ENCODE results near the gene SERPINB4. TPM values are rescaled to one million over a fixed set of nuclear protein-coding genes. Genes with fewer than 3 reads are reported as not detected.
"Not testable (repeated sequence)": the region's sequence is repeated elsewhere in the genome, so short reads cannot be mapped to it uniquely, and the experiment has no call there.

Gene SERPINB4
- not detected in 2 replicates for total RNA-seq

GRCh38 chr18:63644142-63644541 lies at the start of gene SERPINB4:
Gene SERPINB4 (minus strand): TSS chr18:63644256. CDS start chr18:63643577, 679 bp downstream.
- DNase-seq: not testable (repeated sequence)

DNA sequence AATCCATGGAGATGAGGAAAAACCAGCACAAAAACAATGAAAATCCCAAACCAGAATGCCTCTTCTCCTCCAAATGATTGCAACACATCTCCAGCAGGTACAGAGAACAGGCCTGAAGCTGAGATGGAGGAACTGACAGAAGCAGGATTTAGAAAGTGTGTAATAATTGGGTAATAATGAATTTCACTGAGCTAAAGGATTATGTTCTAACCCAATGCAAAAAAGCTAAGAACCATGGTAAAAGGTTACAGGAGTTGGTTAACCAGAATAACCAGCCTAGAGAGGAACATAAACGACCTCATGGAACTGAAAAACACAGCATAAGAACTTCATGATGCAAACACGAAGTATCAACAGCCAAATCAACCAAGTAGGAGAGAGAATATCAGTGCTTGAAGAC lies 45.0 kb upstream of the SERPINB4 start:
- DNase-seq: no peak

- DNase-seq: no peak
Observed at GRCh38 chr18:63686871-63687270, 42.8 kb upstream of the SERPINB4 start.

GRCh38 chr18:63684718-63685117 lies 40.7 kb upstream of the SERPINB4 start:
- no peak for DNase-seq

- DNase-seq: no peak
Observed at GRCh38 chr18:63683890-63684289, 39.8 kb upstream of the SERPINB4 start.

- no peak for DNase-seq
Observed at GRCh38 chr18:63683152-63683551, 39.1 kb upstream of the SERPINB4 start.

- no peak for DNase-seq
Observed at GRCh38 chr18:63681449-63682340, 37.6 kb upstream of the SERPINB4 start.

- no peak for DNase-seq
Observed at GRCh38 chr18:63679820-63680606, 36.0 kb upstream of the SERPINB4 start.

DNA sequence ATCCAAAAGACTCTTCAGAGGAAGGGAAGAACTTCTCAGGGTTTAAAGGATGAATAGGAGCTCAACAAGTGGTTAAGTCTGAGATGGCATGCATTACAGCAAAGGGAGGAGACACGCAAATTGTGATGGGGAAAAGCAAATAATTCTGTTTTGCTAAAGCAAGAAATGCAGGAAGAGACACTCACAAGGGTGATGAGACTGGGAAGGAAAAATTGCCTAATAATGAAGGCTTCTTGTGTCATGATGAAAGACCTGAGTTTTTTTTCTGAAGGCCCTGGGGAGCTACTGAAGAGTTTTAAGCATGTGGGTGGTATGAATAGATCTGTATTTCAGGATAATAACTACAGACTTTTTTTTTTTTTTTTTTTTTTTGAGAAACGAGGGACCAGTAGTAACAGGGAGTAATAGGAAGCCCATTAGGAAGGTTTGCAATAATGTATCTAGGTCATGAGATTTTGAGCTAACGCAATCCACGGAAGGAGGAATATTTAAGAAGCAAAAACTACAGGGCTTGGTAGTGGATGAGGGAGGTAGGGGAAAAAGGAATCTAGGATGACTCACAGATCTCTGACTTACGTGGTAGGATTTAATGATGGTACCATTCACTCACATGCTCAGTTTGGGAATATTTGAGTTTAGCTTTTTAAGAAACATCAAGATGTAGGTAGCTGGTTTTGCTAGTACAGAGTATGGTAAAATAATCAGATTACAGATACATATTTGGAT lies 33.6 kb upstream of the SERPINB4 start:
- no peak for DNase-seq

GRCh38 chr18:63676526-63677323 lies 32.7 kb upstream of the SERPINB4 start:
- DNase-seq: no peak

- no peak for DNase-seq
Observed at GRCh38 chr18:63664571-63664970, 20.5 kb upstream of the SERPINB4 start.

GRCh38 chr18:63661750-63662149 lies 17.7 kb upstream of the SERPINB4 start, which contains the start of gene SERPINB3:
Gene SERPINB3 (minus strand): TSS chr18:63661893. CDS start chr18:63661216, 677 bp downstream.
- DNase-seq: not testable (repeated sequence)

- not testable (repeated sequence) for DNase-seq
Observed at GRCh38 chr18:63658920-63659319, 14.9 kb upstream of the SERPINB4 start.

DNA sequence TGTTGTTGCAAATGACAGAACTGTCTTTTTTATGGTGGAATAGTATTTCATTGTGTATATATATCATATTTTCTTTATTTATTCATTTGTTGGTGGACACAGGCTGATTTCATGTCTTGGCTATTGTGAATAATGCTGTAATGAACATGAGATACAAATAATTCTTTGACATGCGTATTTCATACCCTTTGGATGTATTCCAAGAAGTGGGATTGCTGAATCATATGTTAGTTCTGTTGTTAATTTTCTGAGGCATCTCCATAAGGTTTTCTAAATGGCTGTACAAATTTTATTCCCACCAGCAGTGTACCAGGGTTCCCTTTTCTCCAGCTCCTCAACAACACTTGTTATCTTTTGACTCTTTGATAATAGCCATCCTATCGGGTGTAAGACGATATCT lies 6.2 kb upstream of the SERPINB4 start:
- not testable (repeated sequence) for DNase-seq

- no peak for DNase-seq
Observed at GRCh38 chr18:63648241-63648640, 4.2 kb upstream of the SERPINB4 start.

DNA sequence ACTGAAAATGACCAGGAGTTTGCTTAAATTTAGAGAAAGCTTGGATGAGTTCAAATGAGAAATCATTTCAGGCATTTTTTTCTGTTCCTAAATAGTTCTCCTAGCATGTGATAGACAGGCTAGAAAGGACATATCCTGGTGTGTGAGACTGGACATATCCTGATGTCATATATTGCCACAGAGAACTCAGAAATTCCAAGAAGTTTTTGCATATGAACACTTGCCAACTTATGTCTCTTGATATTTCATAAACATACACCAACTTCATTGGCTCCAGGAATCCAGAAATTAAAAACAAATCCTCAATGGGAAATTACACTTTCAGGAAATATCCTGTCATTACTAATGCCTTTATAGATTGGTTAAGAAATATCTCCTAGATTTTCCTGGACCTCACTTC lies 2.9 kb upstream of the SERPINB4 start:
- no peak for DNase-seq

DNA sequence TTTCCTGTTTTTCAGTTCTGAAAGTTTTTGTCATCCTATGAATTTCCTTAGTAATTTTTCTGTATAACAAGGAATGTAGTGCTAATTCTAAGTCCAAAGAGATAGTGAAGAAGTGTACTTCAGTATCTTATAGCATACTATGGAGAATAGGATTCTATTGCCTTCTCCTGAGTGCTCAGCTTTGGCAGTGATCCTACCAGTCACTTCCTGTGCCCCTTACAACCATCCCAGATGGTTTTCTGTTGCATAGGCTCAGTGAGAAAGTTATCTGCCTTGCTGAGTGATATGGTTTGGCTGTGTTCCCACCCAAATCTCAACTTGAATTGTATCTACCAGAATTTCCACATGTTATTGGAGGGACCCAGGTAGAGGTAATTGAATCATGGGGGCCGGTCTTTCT lies 638 bp upstream of the SERPINB4 start:
- not testable (repeated sequence) for DNase-seq

- DNase-seq: not testable (repeated sequence)
Observed at GRCh38 chr18:63642668-63643356, 1.2 kb downstream of the SERPINB4 start.

- DNase-seq: not testable (repeated sequence)
Observed at GRCh38 chr18:63641157-63641680, 2.8 kb downstream of the SERPINB4 start.

GRCh38 chr18:63637703-63638102 lies 6.4 kb downstream of the SERPINB4 start:
- DNase-seq: no peak

DNA sequence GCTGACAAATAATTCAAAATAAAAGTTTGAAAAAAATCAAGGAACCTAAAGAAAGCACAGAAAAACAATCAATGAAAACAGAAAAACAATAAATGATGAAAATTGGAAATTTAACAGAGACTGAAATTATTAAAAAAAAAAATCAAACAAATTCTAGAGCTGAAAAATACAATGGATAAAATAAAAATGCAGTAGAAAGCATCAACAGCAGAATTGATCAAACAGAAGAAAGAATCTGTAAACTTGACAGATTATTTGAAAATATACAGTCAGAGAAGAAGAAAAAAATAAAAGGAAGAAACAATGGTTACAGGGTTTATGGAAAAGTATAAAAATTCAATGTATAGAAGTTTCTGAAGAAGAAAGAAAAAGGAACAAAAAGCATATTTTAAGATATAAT lies 16.2 kb downstream of the SERPINB4 start:
- DNase-seq: no peak
